Amygdala (tissue), 56 donors: Measurements from ENCODE around the gene PKNOX2.

Source experiments
- DNase-seq, 56 donors: peaks; one replicate each; lab custom pipeline; 2025; lab: John Stamatoyannopoulos, UW

Gene PKNOX2

DNA sequence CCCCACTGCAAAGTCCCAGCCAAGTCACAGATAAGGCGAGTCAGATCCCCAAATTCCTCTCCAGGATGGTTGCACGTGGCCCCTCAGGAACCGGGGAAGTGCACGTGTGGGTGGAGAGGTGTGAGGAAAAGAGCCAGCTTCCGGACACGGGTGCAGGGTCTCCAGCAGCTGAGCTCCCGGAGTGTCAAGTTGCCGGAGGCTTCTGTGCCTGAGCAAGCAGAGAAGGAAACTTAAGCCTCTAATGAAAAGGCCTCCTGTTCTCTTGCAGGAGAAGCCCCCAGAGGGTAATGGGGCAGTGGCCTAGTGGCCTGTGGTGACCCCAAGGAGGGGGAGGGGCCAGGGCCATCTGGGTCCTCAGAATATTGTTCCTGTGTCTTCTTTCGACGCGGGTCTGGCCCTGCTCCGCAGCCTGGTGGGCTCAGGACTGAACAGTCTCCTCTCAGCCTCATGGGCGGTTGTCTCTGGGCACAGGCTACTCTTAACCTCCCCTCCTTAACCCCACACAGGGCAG, 183.6 kb downstream of the PKNOX2 start:
- DNase-seq = no peak

DNA sequence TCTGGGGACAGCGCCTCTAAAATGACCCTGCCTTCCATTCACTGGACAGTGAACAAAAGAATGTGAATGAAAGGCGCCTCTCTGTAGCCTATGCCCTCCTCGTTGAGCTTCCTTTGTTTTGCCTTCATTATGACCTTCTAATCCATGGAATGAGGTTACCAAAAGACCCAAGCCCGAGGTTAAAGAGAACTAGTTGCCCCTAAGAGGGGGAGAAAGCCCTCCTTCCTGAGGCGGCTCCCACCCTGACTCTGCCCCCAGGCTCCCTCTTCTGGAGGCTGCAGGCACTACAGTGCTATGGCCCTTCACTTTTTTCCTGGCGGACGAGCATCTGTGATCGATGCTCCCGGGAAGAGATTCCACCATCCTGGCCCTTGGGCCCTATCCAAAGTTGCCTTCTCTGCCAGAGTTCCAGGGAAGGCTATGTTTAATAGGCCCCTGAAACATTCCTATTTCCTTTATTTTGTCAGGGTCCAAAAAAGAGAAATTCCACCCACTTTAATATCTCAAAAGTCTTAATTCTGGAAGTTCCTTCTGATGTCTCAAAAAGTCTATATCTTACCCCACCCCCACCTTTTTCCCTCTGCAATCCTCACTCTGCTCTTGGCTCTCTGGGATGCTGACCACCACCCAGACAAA, 184.2 kb downstream of the PKNOX2 start:
- DNase-seq = peak in 37 of 56 donors; percentile 9 to 71 (median 30)

DNA sequence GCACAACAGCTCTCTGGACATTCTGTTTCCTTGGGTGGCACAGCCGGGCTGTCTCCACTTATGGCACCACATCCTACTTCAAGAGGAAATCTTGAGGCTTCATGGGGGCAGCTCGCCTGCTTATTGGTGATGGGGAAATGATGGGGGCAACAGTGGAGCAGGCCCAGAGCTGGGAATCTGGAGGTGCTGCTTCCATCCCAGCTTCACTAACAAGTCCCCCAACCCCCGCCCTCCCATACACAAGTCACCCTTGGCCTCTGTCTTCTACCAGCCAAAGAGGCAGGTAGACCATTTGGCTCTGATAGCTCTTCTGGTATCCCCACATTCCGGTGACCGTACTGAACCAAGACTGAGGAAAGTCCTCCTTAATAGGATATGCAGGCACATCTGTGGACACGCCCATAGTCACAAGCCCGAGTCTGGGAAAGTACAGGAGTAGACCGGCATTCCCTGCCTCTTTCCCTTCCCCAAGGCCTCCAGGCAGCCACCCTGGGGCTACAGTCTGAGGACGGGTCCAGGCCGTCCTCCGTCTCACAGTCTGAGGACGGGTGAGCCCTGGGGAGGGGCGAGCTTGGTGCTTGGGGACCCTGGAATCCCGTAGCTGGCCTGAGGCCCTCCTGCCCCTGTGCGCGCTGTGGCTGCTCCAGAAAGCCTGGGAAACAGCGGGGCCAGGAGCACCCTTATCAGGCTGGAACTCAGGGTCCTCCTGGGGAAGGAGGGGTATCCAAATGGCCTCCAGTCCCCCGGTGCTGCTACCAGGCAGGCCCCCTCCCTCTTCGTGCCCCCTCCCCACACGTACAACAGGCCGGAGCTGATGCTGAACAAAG, 185.9 kb downstream of the PKNOX2 start:
- DNase-seq = no peak

GRCh38 chr11:125351033-125351867, 186.7 kb downstream of the PKNOX2 start:
- no peak for DNase-seq

DNA sequence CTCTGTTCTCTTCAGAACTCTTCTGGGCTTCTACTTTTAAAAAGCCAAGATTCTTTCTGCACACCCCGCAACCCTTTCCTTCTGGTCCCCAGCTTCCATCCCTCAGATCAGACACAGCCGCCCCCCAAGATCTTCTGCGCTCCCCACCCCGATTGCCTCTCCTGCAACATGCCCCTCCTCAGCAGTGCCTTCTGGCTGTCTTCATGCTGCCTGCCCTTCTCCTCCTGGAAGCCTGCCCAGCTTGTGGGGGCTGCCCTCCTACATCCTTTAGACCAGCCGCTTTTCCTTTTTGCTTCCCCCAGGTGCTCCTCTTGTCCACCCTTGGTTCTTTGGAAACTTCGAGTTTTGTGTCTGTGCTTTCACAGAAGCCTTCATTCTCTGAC, 187.3 kb downstream of the PKNOX2 start:
- no peak for DNase-seq

GRCh38 chr11:125356797-125357196, 192.2 kb downstream of the PKNOX2 start:
- no peak for DNase-seq

GRCh38 chr11:125357551-125357950, 193.0 kb downstream of the PKNOX2 start:
- no peak for DNase-seq

- peak in 1 of 56 donors; percentile 31 for DNase-seq
Measured at GRCh38 chr11:125358254-125358840, 193.8 kb downstream of the PKNOX2 start.

DNA sequence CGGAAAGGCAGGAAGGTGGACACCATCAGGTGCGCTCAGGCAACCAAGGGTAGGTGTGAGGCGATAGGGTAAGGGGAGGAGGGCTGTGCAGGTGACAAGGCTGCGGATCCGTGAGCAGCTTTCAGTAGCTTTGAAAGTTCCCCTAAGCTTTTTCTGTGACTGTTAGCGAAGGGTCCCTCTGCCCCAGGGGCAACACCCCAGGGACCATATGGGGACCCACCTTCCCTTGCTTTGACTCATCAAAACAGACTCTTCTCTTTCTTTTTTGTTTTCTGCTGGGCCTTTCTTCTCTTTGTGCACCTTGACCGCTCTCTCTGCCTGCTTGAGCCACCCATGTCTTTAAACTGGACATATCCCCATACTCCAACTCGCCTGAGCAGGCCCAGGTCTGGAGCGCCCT, 194.6 kb downstream of the PKNOX2 start:
- no peak for DNase-seq

GRCh38 chr11:125360066-125360465, 195.5 kb downstream of the PKNOX2 start:
- peak in 6 of 56 donors; percentile 18 to 60 (median 23) for DNase-seq

DNA sequence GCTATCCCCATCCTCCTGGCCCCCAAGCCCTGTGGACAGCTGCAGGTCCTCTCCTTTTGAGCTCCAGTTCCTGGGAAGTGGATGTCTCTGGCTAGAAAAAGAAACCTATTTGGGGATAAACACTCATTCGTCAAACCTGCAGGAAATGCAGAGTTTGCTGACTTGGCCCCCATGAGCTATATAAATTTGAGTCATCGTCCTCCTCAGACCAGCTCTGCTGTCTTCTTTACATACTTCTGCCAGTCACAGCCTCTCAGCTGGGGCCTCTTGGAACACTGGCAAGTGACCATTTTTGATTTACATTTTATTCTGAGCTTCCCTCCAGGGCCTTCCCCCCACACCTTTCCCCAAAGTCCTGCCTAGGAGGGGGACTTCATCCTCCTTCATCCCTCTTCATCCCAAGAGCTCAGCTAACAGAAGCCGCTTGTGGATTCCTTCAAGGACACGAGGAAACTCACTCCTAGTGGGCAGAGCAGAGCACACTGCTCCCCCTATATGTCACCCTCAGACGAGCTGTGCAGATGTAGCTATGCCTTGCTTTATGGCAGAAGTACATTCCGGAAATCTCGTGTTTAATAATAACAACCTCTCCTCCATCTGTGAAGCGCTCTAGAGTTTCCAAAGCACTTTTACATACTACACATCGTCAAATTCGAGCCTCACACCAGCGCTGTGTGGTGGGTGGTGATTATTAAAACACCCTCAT, 199.7 kb downstream of the PKNOX2 start:
- no peak for DNase-seq

- no peak for DNase-seq
Measured at GRCh38 chr11:125365196-125365931, 200.8 kb downstream of the PKNOX2 start.

- DNase-seq = no peak
Measured at GRCh38 chr11:125367710-125368109, 203.2 kb downstream of the PKNOX2 start.

DNA sequence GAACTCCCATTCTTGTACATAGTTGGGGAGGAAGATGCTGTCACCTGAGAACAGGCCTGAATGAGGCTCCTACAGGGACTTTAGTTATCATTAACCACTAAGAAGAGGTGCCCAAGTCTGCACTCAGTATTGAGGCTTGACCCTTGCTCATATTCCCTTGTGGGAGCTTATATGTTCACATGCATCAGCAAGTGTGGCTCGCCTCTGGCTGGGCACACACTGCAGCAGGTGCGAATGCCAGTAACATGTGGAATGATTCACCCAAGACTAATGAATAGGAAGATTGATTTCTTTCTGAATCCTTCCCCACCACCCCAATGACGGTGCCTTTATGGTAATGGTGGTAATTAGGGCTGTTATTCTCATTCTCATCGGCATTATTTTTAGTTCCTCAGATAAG, 204.2 kb downstream of the PKNOX2 start:
- DNase-seq = no peak

DNA sequence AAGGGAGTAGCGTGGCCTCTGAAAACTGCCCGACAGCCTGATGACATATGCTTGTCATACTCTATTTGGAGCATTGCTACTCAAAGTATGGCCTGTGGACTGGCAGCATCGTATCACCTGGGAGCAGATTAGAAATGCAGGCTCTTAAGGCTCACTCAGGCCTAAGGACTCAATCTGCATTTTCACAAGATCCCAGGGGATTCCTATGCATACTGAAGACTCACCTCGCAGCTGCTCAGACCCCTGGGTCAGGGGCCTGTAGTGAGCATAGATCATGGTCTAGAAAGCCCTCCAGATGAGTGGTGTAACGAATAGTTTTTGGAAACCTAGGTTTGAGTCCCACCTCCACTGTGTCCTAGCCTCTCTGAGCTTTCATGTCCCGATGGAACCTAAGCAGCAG, 205.3 kb downstream of the PKNOX2 start:
- DNase-seq = no peak

DNA sequence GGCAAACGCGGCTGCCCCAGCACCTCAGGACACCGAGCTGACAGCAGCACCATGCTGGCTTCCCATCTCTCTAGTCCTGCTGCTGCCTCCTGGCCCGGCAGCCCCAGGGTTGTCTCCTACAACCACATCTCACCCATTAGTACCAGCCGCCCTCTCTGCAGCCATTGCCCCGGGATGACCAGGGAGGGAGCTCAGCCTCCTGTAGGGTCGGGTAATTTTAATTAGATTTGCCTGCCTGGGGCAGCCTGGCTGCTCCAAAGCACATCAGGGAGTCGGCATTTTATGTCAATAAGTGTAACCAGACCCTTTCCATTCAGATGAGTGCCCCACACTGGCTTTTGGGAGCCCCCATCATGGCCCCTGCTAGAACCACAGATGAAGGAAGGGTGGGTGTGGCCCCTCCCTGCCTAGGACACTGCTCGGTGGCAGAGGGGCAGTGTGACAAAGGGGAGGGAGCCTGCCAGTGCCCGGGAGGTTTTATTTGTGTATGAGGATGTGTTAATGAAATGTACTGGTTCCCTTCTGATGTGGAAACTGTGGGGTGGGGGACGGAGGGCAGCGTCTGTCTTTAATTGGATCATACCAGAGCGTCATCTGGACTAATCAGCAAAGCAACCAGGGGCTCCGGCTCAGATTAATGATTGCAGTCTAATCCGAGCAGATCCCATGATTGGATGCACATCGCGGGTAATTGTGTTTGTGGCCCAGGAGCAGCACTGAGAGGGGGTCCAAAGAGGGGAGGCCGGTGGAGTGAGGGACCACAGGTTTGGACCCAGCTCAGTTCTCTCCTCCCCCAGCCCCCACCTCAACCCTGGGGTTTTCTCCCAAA, 206.2 kb downstream of the PKNOX2 start:
- DNase-seq = no peak

DNA sequence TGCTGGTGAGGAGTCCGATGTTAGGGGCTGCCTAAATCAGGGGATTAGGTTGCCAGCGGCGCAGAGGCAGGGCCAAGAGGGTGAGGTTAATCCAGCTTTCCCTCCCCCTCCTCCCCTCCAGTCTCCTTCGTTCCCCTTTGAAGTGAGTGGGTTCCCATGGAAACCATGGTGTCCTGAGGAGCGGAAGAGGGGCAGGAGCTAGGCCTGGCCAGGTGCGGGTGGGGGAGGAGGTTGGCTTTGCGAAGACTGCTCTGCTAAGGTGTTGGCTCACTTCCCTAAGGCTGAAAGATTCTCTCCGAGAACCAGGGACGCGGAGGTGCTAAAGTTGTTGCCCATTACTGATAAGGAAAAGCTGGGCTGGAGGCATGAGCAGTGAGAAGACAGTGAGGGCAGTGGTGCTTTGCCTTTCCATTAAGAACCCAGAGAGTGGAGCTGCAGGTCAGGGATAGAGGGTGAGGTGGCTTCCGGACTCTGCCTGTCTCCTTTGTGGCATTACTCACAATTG, 206.9 kb downstream of the PKNOX2 start:
- DNase-seq = no peak

DNA sequence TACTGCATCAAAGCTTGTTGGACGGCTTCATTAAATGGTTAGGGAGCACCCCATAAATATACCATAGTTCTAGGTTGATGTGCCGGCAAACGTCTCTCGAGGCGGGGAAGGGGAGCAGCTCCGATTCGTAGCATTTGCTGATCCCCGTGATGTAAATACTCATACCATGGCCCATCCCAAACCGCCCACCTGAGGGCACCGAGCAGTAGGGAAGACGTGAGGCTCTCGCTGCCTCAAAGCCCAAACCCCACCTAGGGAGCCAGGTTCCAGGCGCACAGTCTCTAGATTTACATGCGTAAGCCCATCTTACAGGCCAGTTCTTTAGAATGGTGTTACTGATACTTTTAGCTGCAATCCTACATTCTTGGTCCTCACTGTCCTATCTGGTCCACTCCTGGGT, 207.5 kb downstream of the PKNOX2 start:
- DNase-seq = no peak
